DOHH2 (cell line): Measurements from ENCODE around the gene AFF4.

Experiments used
- CTCF ChIP-seq: fragments of 200-600 bp; sonication (generic); IDR thresholded peaks from one replicate; pipeline ENCODE4 v1.5.1; 2014; ENCODE audit warnings: antibody characterized with exemption, mild to moderate bottlenecking, low read depth, low read length; ENCODE audit not compliant: poor library complexity, severe bottlenecking
- EZH2phosphoT487 ChIP-seq: fragments of 200-600 bp; sonication (generic); IDR thresholded peaks from 2 replicates; pipeline ENCODE4 v1.6.1; 2017; ENCODE audit warnings: borderline replicate concordance, mild to moderate bottlenecking, antibody characterized with exemption, low read length, moderate library complexity, mixed read lengths

- TF ChIP-seq CTCF, result no peak
- TF ChIP-seq EZH2phosphoT487, result no peak
These were observed 62.4 kb downstream of the AFF4 start for GRCh38 chr5:132901036-132901435.
